Left ventricle myocardium inferior (tissue), 1 donor: ENCODE measurements around the gene DAW1. TPM values are rescaled to one million over a fixed set of nuclear protein-coding genes. Genes with fewer than 3 reads are reported as not detected.

ENCODE experiments used
- DNase-seq: peaks from one replicate; pipeline ENCODE4 v3.0.0-alpha.2; 2020
- H3K27ac ChIP-seq: fragments of 200-600 bp; replicated peaks from 2 replicates; pipeline ENCODE4 v1.8.0; 2021
- H3K27me3 ChIP-seq: fragments of 200-600 bp; 2 replicates; pipeline ENCODE4 v1.8.0; 2021; ENCODE audit warnings: low read depth
- H3K36me3 ChIP-seq: fragments of 200-600 bp; 2 replicates; pipeline ENCODE4 v1.8.0; 2021
- H3K4me1 ChIP-seq: fragments of 200-600 bp; 2 replicates; pipeline ENCODE4 v1.8.0; 2021
- H3K4me3 ChIP-seq: fragments of 200-600 bp; 2 replicates; pipeline ENCODE4 v1.8.0; 2021; ENCODE audit warnings: mild to moderate bottlenecking, moderate library complexity
- H3K9me3 ChIP-seq: fragments of 200-600 bp; replicated peaks from 2 replicates; pipeline ENCODE4 v1.8.0; 2021
- intact Hi-C: fragments of 100-400 bp; cut with micrococcal nuclease; formaldehyde crosslinking; loops from one replicate; pipeline ENCODE4 v1.11.0; 2022
- total RNA-seq: library from RNA; stranded (reverse); fragmentation: NEBNext Ultra II Directional; extraction: Animal tissue kit (Norgen Biotek cat#: 25700); gene quantifications from one replicate; pipeline ENCODE4 v1.2.1, GENCODE V29; 2021
- TF ChIP-seq, protein P1 (sequence below): fragments of 200-600 bp; IDR thresholded peaks from 2 replicates; pipeline ENCODE4 v1.8.0; 2021; ENCODE audit warnings: antibody characterized with exemption, mild to moderate bottlenecking, borderline replicate concordance
- donor health status: DM: no; HTN: yes; CAD: no; lungs with severe emphysema.

Gene DAW1
- total RNA-seq, 1 donor from 2014 or later = 0.19 TPM

DNA sequence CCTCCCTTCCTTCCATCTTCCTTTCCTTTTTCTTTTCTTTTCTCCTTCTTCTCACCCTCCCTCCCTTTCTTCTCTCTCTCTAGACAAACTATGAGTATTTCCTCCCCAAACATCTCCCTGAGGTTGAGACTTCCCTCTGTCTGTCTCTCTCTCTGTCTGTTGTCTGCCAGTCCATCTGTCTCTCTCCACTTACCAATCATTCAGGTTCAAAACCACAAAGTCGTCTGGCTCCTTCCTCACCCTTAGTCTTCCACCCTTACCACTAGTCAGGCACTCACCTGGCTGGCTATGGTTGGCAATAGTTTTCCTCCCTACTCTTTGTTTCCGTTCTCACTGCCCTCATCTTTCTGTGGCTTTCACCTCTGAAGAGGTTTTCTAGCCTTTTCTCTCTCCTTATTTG is 44.9 kb upstream of the DAW1 start:
- no peak for DNase-seq
- H3K4me3 ChIP-seq = no peak overlapping the region
- H3K4me1 ChIP-seq = no peaks in the 10 kb centered on the region
- no peaks in the 10 kb centered on the region for H3K9me3 ChIP-seq
- H3K27ac ChIP-seq = no peak overlapping the region
- TF ChIP-seq, protein P1, sequence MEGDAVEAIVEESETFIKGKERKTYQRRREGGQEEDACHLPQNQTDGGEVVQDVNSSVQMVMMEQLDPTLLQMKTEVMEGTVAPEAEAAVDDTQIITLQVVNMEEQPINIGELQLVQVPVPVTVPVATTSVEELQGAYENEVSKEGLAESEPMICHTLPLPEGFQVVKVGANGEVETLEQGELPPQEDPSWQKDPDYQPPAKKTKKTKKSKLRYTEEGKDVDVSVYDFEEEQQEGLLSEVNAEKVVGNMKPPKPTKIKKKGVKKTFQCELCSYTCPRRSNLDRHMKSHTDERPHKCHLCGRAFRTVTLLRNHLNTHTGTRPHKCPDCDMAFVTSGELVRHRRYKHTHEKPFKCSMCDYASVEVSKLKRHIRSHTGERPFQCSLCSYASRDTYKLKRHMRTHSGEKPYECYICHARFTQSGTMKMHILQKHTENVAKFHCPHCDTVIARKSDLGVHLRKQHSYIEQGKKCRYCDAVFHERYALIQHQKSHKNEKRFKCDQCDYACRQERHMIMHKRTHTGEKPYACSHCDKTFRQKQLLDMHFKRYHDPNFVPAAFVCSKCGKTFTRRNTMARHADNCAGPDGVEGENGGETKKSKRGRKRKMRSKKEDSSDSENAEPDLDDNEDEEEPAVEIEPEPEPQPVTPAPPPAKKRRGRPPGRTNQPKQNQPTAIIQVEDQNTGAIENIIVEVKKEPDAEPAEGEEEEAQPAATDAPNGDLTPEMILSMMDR = no peak
- no peaks in the 10 kb centered on the region for H3K36me3 ChIP-seq
- H3K27me3 ChIP-seq = no peaks in the 10 kb centered on the region
- intact Hi-C loops = no loop called here

DNA sequence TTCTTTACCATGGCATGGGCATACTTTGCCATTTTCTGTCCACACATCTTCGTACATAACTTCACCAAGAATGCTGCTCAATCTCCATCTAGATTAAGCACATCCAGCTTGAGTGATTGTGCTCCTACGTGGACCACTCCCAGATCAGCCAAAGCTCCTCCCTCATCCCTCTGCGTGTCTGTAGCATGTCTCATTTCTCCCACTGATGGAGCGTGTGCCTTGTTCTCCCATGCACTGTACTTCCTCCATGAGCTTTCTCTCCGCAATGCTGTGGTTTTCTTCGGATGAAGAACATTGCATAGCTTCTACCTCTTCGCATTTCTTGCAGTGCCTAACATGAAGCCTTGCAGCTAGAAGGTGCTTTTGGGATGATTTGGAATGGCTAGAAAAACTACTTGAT is 44.3 kb upstream of the DAW1 start:
- no peaks in the 10 kb centered on the region for H3K4me1 ChIP-seq
- DNase-seq = no peak
- intact Hi-C loops = no loop called here
- no peaks in the 10 kb centered on the region for H3K36me3 ChIP-seq
- no peaks in the 10 kb centered on the region for H3K27me3 ChIP-seq
- TF ChIP-seq, protein P1 = no peak
- no peaks in the 10 kb centered on the region for H3K9me3 ChIP-seq
- no peak overlapping the region for H3K4me3 ChIP-seq
- H3K27ac ChIP-seq = no peak overlapping the region

DNA sequence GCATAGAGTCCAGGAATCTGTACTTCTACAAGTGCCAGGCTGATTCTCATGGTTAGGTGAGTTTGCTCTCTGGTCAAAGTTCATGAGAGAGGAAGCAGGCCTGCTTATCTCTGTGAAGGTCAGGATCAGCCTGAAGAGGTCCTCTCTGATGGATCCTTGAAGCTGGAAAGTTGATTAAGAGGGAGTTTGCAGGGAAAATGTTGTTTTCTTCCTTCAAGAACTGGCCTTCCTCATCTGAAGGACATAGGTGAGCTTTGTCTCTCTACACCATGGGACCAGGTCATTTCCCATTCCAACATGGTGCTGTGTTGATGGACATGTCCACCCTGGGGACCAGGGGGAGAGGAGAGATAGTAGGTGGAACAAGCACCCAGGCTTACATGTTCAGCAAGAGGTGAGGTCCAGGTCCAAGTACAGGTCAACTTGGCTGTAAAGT is 42.9 kb upstream of the DAW1 start:
- intact Hi-C loops = no loop called here
- no peaks in the 10 kb centered on the region for H3K4me1 ChIP-seq

DNA sequence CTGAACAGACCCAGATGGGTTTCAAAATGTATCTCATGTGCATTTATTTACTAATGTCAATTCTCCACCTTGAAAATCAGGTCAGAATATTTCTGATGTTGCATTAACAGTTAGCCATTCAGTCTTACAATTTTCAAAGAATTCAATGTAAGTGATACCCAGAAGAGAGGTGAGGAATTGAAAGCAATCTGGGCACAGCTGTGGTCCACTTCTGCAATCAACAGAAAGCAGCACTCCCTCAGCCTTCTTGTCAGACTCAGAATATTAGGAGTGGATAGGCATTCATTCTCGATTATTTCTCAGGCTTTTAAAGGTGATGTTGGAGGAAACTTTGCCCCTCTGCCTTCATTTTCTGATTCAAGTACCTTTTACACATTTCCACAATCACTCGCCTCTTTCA is 42.1 kb upstream of the DAW1 start:
- no peaks in the 10 kb centered on the region for H3K9me3 ChIP-seq
- TF ChIP-seq, protein P1 = no peak
- no peak for DNase-seq
- no peaks in the 10 kb centered on the region for H3K4me1 ChIP-seq
- no peak overlapping the region for H3K4me3 ChIP-seq
- no peak overlapping the region for H3K27ac ChIP-seq
- no peaks in the 10 kb centered on the region for H3K27me3 ChIP-seq
- H3K36me3 ChIP-seq = no peaks in the 10 kb centered on the region
- intact Hi-C loops = no loop called here

More for the DNA sequence above, 42.9 kb upstream of the DAW1 start:
- no peak overlapping the region for H3K27ac ChIP-seq
- no peaks in the 10 kb centered on the region for H3K36me3 ChIP-seq
- TF ChIP-seq, protein P1 = no peak
- H3K9me3 ChIP-seq = no peaks in the 10 kb centered on the region
- H3K4me3 ChIP-seq = no peak overlapping the region
- DNase-seq = no peak
- no peaks in the 10 kb centered on the region for H3K27me3 ChIP-seq

DNA sequence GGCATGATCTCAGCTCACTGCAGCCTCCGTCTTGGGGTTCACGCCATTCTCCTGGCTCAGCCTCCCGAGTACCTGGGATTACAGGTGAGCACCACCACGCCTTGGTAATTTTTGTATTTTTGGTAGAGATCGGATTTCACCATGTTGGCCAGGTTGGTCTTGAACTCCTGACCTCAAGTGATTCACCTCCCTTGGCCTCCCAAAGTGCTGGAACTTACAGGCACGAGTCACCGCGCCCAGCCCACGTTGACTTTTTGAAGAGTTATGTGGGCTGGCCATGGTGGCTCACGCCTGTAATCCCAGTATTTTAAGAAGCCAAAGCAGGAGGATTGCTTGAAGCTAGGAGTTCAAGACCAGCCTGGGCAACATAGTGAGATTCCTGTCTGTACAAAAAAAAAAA is 37.0 kb upstream of the DAW1 start:
- H3K4me1 ChIP-seq = no peaks in the 10 kb centered on the region
- no peak overlapping the region for H3K27ac ChIP-seq
- DNase-seq = no peak
- intact Hi-C loops = no loop called here
- H3K36me3 ChIP-seq = no peaks in the 10 kb centered on the region
- H3K9me3 ChIP-seq = peaks cover 4% of the 10 kb centered on the region
- no peaks in the 10 kb centered on the region for H3K27me3 ChIP-seq
- H3K4me3 ChIP-seq = no peak overlapping the region
- TF ChIP-seq, protein P1 = no peak
